GM19463 (cell line): ENCODE measurements around the gene LRRC1.

Experiments
- ATAC-seq: cut with Tn5 transposase; IDR thresholded peaks from one replicate; pipeline ENCODE4 v1.9.1; 2021; ENCODE audit warnings: mild to moderate bottlenecking, moderate library complexity; ENCODE audit not compliant: unreplicated experiment

Gene LRRC1

GRCh38 chr6:53951383-53951782 is 156.6 kb downstream of the LRRC1 start:
- ATAC-seq: no peak

- peak; percentile 94 for ATAC-seq
Observed at GRCh38 chr6:53956068-53956711, 161.4 kb downstream of the LRRC1 start.

GRCh38 chr6:53956804-53957203 is 162.0 kb downstream of the LRRC1 start:
- no peak for ATAC-seq

GRCh38 chr6:53959717-53960116 is 164.9 kb downstream of the LRRC1 start:
- ATAC-seq: no peak

GRCh38 chr6:53960311-53960710 is 165.5 kb downstream of the LRRC1 start:
- no peak for ATAC-seq

- no peak for ATAC-seq
Observed at GRCh38 chr6:53961679-53962370, 167.0 kb downstream of the LRRC1 start.

GRCh38 chr6:53962646-53963045 is 167.8 kb downstream of the LRRC1 start:
- no peak for ATAC-seq

GRCh38 chr6:53967415-53967814 is 172.6 kb downstream of the LRRC1 start:
- no peak for ATAC-seq
